ENCODE data around the gene CYFIP1. TPM values are rescaled to one million over a fixed set of nuclear protein-coding genes. Genes with fewer than 3 reads are reported as not detected.

Gene CYFIP1
- total RNA-seq, 1 experiment from 2014 or later: 112 TPM

DNA sequence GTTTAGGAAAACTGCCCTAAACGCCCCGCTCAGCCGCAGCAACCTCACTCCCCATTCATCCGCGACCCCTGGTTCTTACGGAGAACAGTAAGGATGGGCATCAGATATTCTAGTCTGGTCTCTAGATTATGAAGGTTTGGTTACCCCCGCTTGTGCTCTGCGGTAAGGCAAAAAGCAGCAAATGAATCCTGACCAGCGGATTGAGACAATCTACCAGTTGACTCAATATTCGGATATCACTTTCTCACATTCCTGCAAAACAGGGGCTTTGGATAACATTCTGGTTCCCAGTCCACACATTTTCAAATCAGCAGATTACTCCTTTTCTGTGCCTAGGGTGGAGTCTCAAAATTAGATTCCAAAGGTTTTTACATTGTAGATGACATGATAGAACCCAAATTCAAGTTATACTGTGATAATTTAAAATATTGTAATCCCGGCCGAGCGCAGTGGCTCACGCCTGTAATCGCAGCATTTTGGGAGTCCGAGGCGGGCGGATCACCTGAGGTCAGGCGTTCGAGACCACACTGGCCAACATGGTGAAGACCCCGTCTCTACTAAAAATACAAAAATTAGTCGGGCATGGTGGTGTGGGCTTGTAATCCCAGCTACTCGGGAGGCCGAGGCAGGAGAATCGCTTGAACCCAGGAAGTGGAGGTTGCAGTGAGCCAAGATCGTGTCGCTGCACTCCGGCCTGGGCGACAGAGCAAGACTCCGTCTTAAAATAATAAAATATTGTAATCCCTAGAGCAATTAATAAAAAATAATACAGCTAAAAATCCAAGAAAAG is 1.1 kb upstream of the CYFIP1 start:
- no peaks in the 10 kb centered on the region for H3K4me1 ChIP-seq (ENCODE audit: insufficient read depth, low read length, poor library complexity, severe bottlenecking)
- POLR2A ChIA-PET (ENCODE audit: low non-redundant PET): no interaction called here
- DNase-seq (ENCODE audit: low spot score): no peak
- CTCF ChIA-PET: no interaction called here
- H3K27me3 ChIP-seq (replicated peaks; ENCODE audit: insufficient read depth, low read depth, low read length, poor library complexity): no peaks in the 10 kb centered on the region
- H3K27ac ChIP-seq (ENCODE audit: low read depth, low read length, poor library complexity, severe bottlenecking): no peak overlapping the region
- peak overlapping the region; percentile 81 for H3K4me3 ChIP-seq (ENCODE audit: low read depth, low read length, poor library complexity, severe bottlenecking)
- H3K36me3 ChIP-seq (ENCODE audit: insufficient read depth, low read length, poor library complexity, severe bottlenecking): no peaks in the 10 kb centered on the region
- intact Hi-C loops (cut with micrococcal nuclease; ENCODE audit: unreplicated experiment): no loop called here
- no peaks in the 10 kb centered on the region for H3K9me3 ChIP-seq (ENCODE audit: low read depth, low read length, poor library complexity, severe bottlenecking)
- BruUV-seq (replicated peaks): no TSS peak
- no peak for TF ChIP-seq EZH2 (IDR thresholded peaks at IDR 0.05; ENCODE audit: borderline replicate concordance, low read depth, low read length, poor library complexity, severe bottlenecking)
- TF ChIP-seq, protein P1, sequence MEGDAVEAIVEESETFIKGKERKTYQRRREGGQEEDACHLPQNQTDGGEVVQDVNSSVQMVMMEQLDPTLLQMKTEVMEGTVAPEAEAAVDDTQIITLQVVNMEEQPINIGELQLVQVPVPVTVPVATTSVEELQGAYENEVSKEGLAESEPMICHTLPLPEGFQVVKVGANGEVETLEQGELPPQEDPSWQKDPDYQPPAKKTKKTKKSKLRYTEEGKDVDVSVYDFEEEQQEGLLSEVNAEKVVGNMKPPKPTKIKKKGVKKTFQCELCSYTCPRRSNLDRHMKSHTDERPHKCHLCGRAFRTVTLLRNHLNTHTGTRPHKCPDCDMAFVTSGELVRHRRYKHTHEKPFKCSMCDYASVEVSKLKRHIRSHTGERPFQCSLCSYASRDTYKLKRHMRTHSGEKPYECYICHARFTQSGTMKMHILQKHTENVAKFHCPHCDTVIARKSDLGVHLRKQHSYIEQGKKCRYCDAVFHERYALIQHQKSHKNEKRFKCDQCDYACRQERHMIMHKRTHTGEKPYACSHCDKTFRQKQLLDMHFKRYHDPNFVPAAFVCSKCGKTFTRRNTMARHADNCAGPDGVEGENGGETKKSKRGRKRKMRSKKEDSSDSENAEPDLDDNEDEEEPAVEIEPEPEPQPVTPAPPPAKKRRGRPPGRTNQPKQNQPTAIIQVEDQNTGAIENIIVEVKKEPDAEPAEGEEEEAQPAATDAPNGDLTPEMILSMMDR (conservative IDR thresholded peaks at IDR 0.05; ENCODE audit: low read depth, low read length): no peak

GRCh38 chr15:22979238-22980188 is 655 bp downstream of the CYFIP1 start:
- Histone ChIP-seq H3K27ac (ENCODE audit: low read depth, low read length, poor library complexity, severe bottlenecking) (peak overlapping the region; percentile 76), H3K36me3 (ENCODE audit: insufficient read depth, low read length, poor library complexity, severe bottlenecking) (no peaks in the 10 kb centered on the region), H3K4me3 (ENCODE audit: low read depth, low read length, poor library complexity, severe bottlenecking) (peak overlapping the region; percentile 81), H3K27me3 (replicated peaks; ENCODE audit: insufficient read depth, low read depth, low read length, poor library complexity) (no peaks in the 10 kb centered on the region), H3K9me3 (ENCODE audit: low read depth, low read length, poor library complexity, severe bottlenecking) (no peaks in the 10 kb centered on the region), H3K4me1 (ENCODE audit: insufficient read depth, low read length, poor library complexity, severe bottlenecking) (no peaks in the 10 kb centered on the region)
- TSS peak; percentile 36 for BruUV-seq (replicated peaks)
- POLR2A ChIA-PET (ENCODE audit: low non-redundant PET): interaction anchor here (0.9 kb wide), 1 partner anchor 11 kb away, joined by 3 read pairs; no protein-coding TSS in a partner anchor
- TF ChIP-seq, protein P1 (conservative IDR thresholded peaks at IDR 0.05; ENCODE audit: low read depth, low read length): no peak
- no peak for TF ChIP-seq EZH2 (IDR thresholded peaks at IDR 0.05; ENCODE audit: borderline replicate concordance, low read depth, low read length, poor library complexity, severe bottlenecking)
- CTCF ChIA-PET: no interaction called here
- peak; percentile 60 for DNase-seq (ENCODE audit: low spot score)
- intact Hi-C loops (cut with micrococcal nuclease; ENCODE audit: unreplicated experiment): loop anchor here (2.0 to 10.0 kb wide), 4 partner anchors 27 to 135 kb away; no protein-coding TSS in a partner anchor

DNA sequence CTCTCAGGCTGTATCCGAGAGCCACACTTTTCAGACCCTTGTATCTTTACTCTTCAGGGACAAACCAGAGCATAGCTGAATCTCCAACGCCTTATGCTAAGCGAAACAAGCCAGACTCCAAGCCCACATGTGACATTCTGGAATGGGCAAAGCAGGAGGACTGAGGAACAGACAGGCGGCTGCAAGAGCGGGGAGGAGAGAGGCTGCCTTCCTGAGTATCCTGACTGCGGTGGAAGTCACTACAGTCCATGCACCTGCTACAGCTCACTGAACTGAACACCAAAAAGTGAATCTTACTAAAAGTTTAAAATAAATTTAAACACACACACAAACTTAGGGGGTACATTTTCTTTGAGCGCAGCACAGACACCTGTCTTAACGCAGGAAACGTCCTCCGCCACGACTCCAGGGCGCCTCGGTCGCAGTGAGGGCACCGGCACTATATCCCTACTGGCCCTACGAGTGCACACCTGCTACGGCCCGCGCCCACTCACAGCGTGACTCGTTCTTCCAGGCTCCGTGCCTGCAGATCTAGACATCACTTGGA is 1.4 kb downstream of the CYFIP1 start:
- Histone ChIP-seq H3K27me3 (replicated peaks; ENCODE audit: insufficient read depth, low read depth, low read length, poor library complexity) (no peaks in the 10 kb centered on the region), H3K4me3 (ENCODE audit: low read depth, low read length, poor library complexity, severe bottlenecking) (peak overlapping the region; percentile 81), H3K36me3 (ENCODE audit: insufficient read depth, low read length, poor library complexity, severe bottlenecking) (no peaks in the 10 kb centered on the region), H3K4me1 (ENCODE audit: insufficient read depth, low read length, poor library complexity, severe bottlenecking) (no peaks in the 10 kb centered on the region), H3K27ac (ENCODE audit: low read depth, low read length, poor library complexity, severe bottlenecking) (no peak overlapping the region), H3K9me3 (ENCODE audit: low read depth, low read length, poor library complexity, severe bottlenecking) (no peaks in the 10 kb centered on the region)
- intact Hi-C loops (cut with micrococcal nuclease; ENCODE audit: unreplicated experiment): loop anchor here (2.0 to 10.0 kb wide), 4 partner anchors 26 to 134 kb away; no protein-coding TSS in a partner anchor
- CTCF ChIA-PET: no interaction called here
- DNase-seq (ENCODE audit: low spot score): peak; percentile 26
- POLR2A ChIA-PET (ENCODE audit: low non-redundant PET): interaction anchor here (0.9 kb wide), 1 partner anchor 11 kb away, joined by 3 read pairs; no protein-coding TSS in a partner anchor
- no peak for TF ChIP-seq EZH2 (IDR thresholded peaks at IDR 0.05; ENCODE audit: borderline replicate concordance, low read depth, low read length, poor library complexity, severe bottlenecking)
- TF ChIP-seq, protein P1 (conservative IDR thresholded peaks at IDR 0.05; ENCODE audit: low read depth, low read length): no peak
- BruUV-seq (replicated peaks): no TSS peak
